ENCODE measurements around the gene KIDINS220.

The KIDINS220 gene

GRCh38 chr2:8710951-8711350, 126.5 kb downstream of the KIDINS220 start:
- Histone ChIP-seq H3K4me1 (ENCODE audit: control insufficient read depth, insufficient read depth, low read length) (no peaks in the 10 kb centered on the region), H3K4me3 (ENCODE audit: low read length) (no peak overlapping the region), H3K4me2 (ENCODE audit: low read length) (no peak overlapping the region), H3K36me3 (ENCODE audit: insufficient read depth, low read length) (no peaks in the 10 kb centered on the region), H3K9me3 (replicated peaks; ENCODE audit: low read length) (no peaks in the 10 kb centered on the region), H3K9ac (ENCODE audit: low read depth, low read length) (no peak overlapping the region), H3K27me3 (ENCODE audit: control insufficient read depth, insufficient read depth, low read length) (peaks cover 5% of the 10 kb centered on the region)

DNA sequence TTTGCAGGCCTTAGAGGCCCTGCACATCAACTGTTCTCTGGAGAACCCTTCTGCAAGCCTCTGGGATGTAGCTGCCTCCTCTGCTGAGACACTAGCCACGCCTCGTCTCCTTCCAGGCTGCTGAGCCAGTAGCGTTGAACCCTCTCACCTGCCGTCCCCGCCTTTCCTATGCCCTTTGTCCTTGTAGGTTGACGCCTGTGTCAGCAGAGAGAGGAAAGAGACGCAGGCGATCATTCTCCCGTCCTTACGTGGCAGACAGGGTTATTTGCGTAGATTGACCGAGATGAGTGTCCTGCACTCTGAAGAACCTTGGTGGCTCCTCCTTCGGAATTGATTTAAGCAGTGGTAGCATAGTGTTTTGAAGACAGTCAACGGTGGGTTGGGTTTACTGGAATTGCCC, 127.8 kb downstream of the KIDINS220 start:
- Histone ChIP-seq H3K36me3 (ENCODE audit: insufficient read depth, low read length) (no peaks in the 10 kb centered on the region), H3K9ac (ENCODE audit: low read depth, low read length) (no peak overlapping the region), H3K27me3 (ENCODE audit: control insufficient read depth, insufficient read depth, low read length) (peaks cover 5% of the 10 kb centered on the region), H3K4me3 (ENCODE audit: low read length) (no peak overlapping the region), H3K4me1 (ENCODE audit: control insufficient read depth, insufficient read depth, low read length) (no peaks in the 10 kb centered on the region), H3K9me3 (replicated peaks; ENCODE audit: low read length) (no peaks in the 10 kb centered on the region), H3K4me2 (ENCODE audit: low read length) (no peak overlapping the region)

- Histone ChIP-seq H3K9ac (ENCODE audit: low read depth, low read length) (no peak overlapping the region), H3K36me3 (ENCODE audit: insufficient read depth, low read length) (no peaks in the 10 kb centered on the region), H3K4me1 (ENCODE audit: control insufficient read depth, insufficient read depth, low read length) (no peaks in the 10 kb centered on the region), H3K4me3 (ENCODE audit: low read length) (no peak overlapping the region), H3K27me3 (ENCODE audit: control insufficient read depth, insufficient read depth, low read length) (peaks cover 10% of the 10 kb centered on the region), H3K4me2 (ENCODE audit: low read length) (no peak overlapping the region), H3K9me3 (replicated peaks; ENCODE audit: low read length) (no peaks in the 10 kb centered on the region)
Observed at GRCh38 chr2:8704906-8705305, 132.5 kb downstream of the KIDINS220 start.

GRCh38 chr2:8701681-8702379, 135.6 kb downstream of the KIDINS220 start:
- Histone ChIP-seq H3K4me2 (ENCODE audit: low read length) (no peak overlapping the region), H3K4me1 (ENCODE audit: control insufficient read depth, insufficient read depth, low read length) (no peaks in the 10 kb centered on the region), H3K4me3 (ENCODE audit: low read length) (no peak overlapping the region), H3K9me3 (replicated peaks; ENCODE audit: low read length) (no peaks in the 10 kb centered on the region), H3K9ac (ENCODE audit: low read depth, low read length) (no peak overlapping the region), H3K36me3 (ENCODE audit: insufficient read depth, low read length) (no peaks in the 10 kb centered on the region), H3K27me3 (ENCODE audit: control insufficient read depth, insufficient read depth, low read length) (peaks cover 18% of the 10 kb centered on the region)

DNA sequence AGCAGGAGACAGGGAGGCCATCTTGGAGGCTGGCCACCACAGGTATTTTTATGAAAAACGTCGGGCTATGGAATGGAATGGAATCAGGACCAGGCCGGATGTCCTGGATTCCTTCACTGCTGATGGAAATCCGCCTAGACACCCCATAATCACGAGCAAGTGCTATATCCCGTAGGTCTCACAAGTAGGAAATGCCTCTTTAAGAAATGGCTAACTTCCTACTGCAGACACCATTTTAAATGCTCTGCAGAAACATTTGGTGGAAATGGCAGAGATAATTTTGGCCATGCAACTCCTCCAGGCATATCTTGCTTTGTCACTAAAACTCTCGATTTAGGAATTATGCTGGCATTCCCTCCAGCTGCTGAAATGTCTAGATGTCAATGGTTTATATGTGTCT, 137.6 kb downstream of the KIDINS220 start:
- H3K9me3 ChIP-seq (replicated peaks; ENCODE audit: low read length): no peaks in the 10 kb centered on the region
- H3K4me3 ChIP-seq (ENCODE audit: low read length): no peak overlapping the region
- H3K4me2 ChIP-seq (ENCODE audit: low read length): no peak overlapping the region
- peaks cover 23% of the 10 kb centered on the region for H3K27me3 ChIP-seq (ENCODE audit: control insufficient read depth, insufficient read depth, low read length)
- H3K9ac ChIP-seq (ENCODE audit: low read depth, low read length): no peak overlapping the region
- no peaks in the 10 kb centered on the region for H3K4me1 ChIP-seq (ENCODE audit: control insufficient read depth, insufficient read depth, low read length)
- no peaks in the 10 kb centered on the region for H3K36me3 ChIP-seq (ENCODE audit: insufficient read depth, low read length)

DNA sequence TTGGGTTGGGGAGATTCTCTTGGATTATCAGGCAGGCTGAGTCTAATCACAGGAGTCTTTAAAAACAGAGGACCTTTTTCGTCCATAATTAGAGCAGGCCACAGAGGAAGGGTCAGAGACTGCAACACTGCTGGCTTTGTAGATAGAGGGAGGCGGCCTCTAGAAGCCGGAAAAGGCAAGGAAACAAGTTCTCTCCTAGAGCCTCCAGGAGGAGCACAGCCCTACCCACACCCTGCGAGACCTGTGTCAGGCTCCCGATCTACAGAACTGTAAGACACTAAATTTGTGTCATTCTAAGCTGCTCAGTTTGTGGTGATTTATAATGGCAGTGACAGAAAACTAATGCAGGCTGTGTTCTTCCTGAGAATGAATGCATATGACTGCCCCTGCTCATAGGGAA, 140.2 kb downstream of the KIDINS220 start:
- Histone ChIP-seq H3K9ac (ENCODE audit: low read depth, low read length) (no peak overlapping the region), H3K9me3 (replicated peaks; ENCODE audit: low read length) (no peaks in the 10 kb centered on the region), H3K4me1 (ENCODE audit: control insufficient read depth, insufficient read depth, low read length) (peaks cover 7% of the 10 kb centered on the region), H3K4me2 (ENCODE audit: low read length) (no peak overlapping the region), H3K4me3 (ENCODE audit: low read length) (no peak overlapping the region), H3K27me3 (ENCODE audit: control insufficient read depth, insufficient read depth, low read length) (peaks cover 26% of the 10 kb centered on the region), H3K36me3 (ENCODE audit: insufficient read depth, low read length) (no peaks in the 10 kb centered on the region)

DNA sequence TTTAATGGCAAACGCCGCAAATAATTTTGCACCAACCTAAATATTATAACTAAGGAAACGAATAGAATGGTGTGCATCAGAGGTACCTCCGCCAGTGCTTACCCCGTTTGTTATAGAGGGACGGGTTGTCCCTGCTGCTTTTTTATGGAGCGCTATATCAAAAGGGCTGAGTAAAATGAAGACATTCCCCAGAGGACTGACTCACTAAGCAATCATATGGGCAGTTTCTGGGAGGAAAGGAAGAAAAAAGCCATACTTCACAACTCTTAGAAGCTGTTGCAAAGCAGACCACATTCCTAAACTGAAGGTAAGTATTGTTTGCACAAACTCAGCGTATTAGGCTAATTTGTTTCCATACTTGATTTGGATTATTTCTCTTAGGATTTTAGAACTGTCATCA, 142.7 kb downstream of the KIDINS220 start:
- H3K4me1 ChIP-seq (ENCODE audit: control insufficient read depth, insufficient read depth, low read length): peaks cover 7% of the 10 kb centered on the region
- H3K9ac ChIP-seq (ENCODE audit: low read depth, low read length): no peak overlapping the region
- no peaks in the 10 kb centered on the region for H3K9me3 ChIP-seq (replicated peaks; ENCODE audit: low read length)
- H3K27me3 ChIP-seq (ENCODE audit: control insufficient read depth, insufficient read depth, low read length): peaks cover 22% of the 10 kb centered on the region
- no peak overlapping the region for H3K4me2 ChIP-seq (ENCODE audit: low read length)
- no peak overlapping the region for H3K4me3 ChIP-seq (ENCODE audit: low read length)
- no peaks in the 10 kb centered on the region for H3K36me3 ChIP-seq (ENCODE audit: insufficient read depth, low read length)

DNA sequence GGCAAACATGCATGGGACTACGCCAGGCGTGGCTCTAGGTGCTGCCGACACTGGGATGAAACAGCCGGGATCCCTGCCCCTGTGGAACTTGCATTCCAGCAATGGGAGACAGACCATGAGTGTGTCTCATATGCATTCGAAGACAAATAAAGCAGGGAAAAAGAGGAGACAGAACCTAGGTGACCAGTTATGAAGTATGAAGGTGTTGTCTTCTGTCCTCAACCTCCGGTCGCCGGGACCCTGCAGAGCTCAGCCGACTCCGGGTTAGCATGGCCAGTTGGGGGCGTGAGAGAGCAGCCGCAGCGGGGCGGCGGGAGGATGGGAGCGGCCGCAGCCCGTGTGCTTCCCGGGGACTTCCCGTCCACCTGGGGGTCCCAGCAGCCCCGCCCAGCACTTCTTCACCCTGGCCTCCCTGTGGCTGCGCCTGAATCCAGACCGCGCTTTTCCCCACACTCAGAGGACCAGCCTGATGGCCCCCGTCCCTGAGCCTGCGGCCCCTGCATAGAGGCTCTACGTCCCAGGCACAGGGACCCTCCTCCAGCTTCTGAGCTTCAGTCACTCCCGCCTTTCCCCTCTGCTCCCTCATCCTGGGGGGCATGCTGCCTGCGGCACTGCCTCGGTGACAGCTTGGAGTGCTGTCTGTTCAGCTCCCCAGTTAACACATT, 144.1 kb downstream of the KIDINS220 start:
- H3K9ac ChIP-seq (ENCODE audit: low read depth, low read length): no peak overlapping the region
- H3K9me3 ChIP-seq (replicated peaks; ENCODE audit: low read length): no peaks in the 10 kb centered on the region
- peak overlapping the region; percentile 75 for H3K4me2 ChIP-seq (ENCODE audit: low read length)
- peak overlapping the region; percentile 34 for H3K4me3 ChIP-seq (ENCODE audit: low read length)
- H3K27me3 ChIP-seq (ENCODE audit: control insufficient read depth, insufficient read depth, low read length): peaks cover 18% of the 10 kb centered on the region
- H3K4me1 ChIP-seq (ENCODE audit: control insufficient read depth, insufficient read depth, low read length): peaks cover 7% of the 10 kb centered on the region
- no peaks in the 10 kb centered on the region for H3K36me3 ChIP-seq (ENCODE audit: insufficient read depth, low read length)

DNA sequence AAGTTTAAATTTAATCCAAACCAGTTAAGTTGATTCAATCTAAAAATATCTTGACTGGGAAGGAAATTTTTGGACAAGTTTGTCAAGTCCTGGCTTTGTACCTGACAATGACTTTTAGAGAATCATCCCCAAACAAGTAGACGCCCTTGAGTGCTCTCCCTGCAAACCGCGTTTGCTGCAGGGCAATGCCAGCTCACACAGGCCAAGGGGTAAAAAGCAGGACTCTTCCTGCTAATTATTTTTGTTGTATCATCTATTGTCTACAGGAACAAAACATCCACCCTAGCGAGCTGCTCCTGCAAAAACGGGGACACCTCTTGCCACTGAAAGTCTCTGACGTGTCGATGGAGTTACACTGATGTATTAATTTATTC, 144.6 kb downstream of the KIDINS220 start:
- no peak overlapping the region for H3K9ac ChIP-seq (ENCODE audit: low read depth, low read length)
- H3K4me3 ChIP-seq (ENCODE audit: low read length): no peak overlapping the region
- no peak overlapping the region for H3K4me2 ChIP-seq (ENCODE audit: low read length)
- H3K36me3 ChIP-seq (ENCODE audit: insufficient read depth, low read length): no peaks in the 10 kb centered on the region
- H3K27me3 ChIP-seq (ENCODE audit: control insufficient read depth, insufficient read depth, low read length): peaks cover 18% of the 10 kb centered on the region
- no peaks in the 10 kb centered on the region for H3K9me3 ChIP-seq (replicated peaks; ENCODE audit: low read length)
- H3K4me1 ChIP-seq (ENCODE audit: control insufficient read depth, insufficient read depth, low read length): peaks cover 7% of the 10 kb centered on the region

GRCh38 chr2:8691859-8692437, 145.5 kb downstream of the KIDINS220 start:
- peaks cover 7% of the 10 kb centered on the region for H3K4me1 ChIP-seq (ENCODE audit: control insufficient read depth, insufficient read depth, low read length)
- no peak overlapping the region for H3K9ac ChIP-seq (ENCODE audit: low read depth, low read length)
- H3K9me3 ChIP-seq (replicated peaks; ENCODE audit: low read length): no peaks in the 10 kb centered on the region
- H3K27me3 ChIP-seq (ENCODE audit: control insufficient read depth, insufficient read depth, low read length): peaks cover 11% of the 10 kb centered on the region
- no peaks in the 10 kb centered on the region for H3K36me3 ChIP-seq (ENCODE audit: insufficient read depth, low read length)
- no peak overlapping the region for H3K4me2 ChIP-seq (ENCODE audit: low read length)
- no peak overlapping the region for H3K4me3 ChIP-seq (ENCODE audit: low read length)

GRCh38 chr2:8685697-8686358, 151.6 kb downstream of the KIDINS220 start:
- Histone ChIP-seq H3K9me3 (replicated peaks; ENCODE audit: low read length) (no peaks in the 10 kb centered on the region), H3K4me3 (ENCODE audit: low read length) (peak overlapping the region; percentile 72), H3K4me2 (ENCODE audit: low read length) (peak overlapping the region; percentile 93), H3K27me3 (ENCODE audit: control insufficient read depth, insufficient read depth, low read length) (no peaks in the 10 kb centered on the region), H3K4me1 (ENCODE audit: control insufficient read depth, insufficient read depth, low read length) (peaks cover 10% of the 10 kb centered on the region), H3K9ac (ENCODE audit: low read depth, low read length) (peak overlapping the region; percentile 63), H3K36me3 (ENCODE audit: insufficient read depth, low read length) (peaks cover 3% of the 10 kb centered on the region)

Measured in skeletal muscle satellite cell (primary cell).